Keratinocyte (primary cell): ENCODE measurements around the gene GCH1.

Source experiments
- EZH2 ChIP-seq: IDR thresholded peaks from one replicate; pipeline ENCODE4 v1.6.1; 2012; ENCODE audit warnings: inconsistent platforms, mild to moderate bottlenecking, low read length, moderate library complexity
- TF ChIP-seq, protein P1 (sequence below), 3 experiments: IDR thresholded peaks in 1 of 3; conservative IDR thresholded peaks in 1 of 3; optimal IDR thresholded peaks in 1 of 3; 2 replicates in 2 of 3; 3 replicates in 1 of 3; pipeline versions ENCODE3 to v1.5.1; 2011; ENCODE audit warnings: low read length in 3 of 3, mild to moderate bottlenecking in 3 of 3, moderate library complexity in 2 of 3, control low read depth in 1 of 3, inconsistent platforms in 1 of 3; ENCODE audit not compliant: insufficient read depth in 2 of 3; ENCODE audit errors: extremely low read depth in 1 of 3

GRCh38 chr14:54944737-54945391 is 42.2 kb upstream of the GCH1 start:
- TF ChIP-seq, protein P1, sequence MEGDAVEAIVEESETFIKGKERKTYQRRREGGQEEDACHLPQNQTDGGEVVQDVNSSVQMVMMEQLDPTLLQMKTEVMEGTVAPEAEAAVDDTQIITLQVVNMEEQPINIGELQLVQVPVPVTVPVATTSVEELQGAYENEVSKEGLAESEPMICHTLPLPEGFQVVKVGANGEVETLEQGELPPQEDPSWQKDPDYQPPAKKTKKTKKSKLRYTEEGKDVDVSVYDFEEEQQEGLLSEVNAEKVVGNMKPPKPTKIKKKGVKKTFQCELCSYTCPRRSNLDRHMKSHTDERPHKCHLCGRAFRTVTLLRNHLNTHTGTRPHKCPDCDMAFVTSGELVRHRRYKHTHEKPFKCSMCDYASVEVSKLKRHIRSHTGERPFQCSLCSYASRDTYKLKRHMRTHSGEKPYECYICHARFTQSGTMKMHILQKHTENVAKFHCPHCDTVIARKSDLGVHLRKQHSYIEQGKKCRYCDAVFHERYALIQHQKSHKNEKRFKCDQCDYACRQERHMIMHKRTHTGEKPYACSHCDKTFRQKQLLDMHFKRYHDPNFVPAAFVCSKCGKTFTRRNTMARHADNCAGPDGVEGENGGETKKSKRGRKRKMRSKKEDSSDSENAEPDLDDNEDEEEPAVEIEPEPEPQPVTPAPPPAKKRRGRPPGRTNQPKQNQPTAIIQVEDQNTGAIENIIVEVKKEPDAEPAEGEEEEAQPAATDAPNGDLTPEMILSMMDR (optimal IDR thresholded peaks at IDR 0.05 in 1 of 3, IDR thresholded peaks at IDR 0.05 in 1 of 3, conservative IDR thresholded peaks at IDR 0.05 in 1 of 3; ENCODE audit: extremely low read depth in 1 of 3, insufficient read depth in 2 of 3, low read length in 3 of 3), result no peak
- TF ChIP-seq EZH2, result no peak
